Central memory CD4-positive, alpha-beta T cell (primary cell): ENCODE results near the gene PLB1.
"Not testable (repeated sequence)": the region's sequence is repeated elsewhere in the genome, so short reads cannot be mapped to it uniquely, and the experiment has no call there.

Source experiments
- DNase-seq: peaks from one replicate; pipeline ENCODE4 v3.0.0; 2022

The PLB1 gene

DNA sequence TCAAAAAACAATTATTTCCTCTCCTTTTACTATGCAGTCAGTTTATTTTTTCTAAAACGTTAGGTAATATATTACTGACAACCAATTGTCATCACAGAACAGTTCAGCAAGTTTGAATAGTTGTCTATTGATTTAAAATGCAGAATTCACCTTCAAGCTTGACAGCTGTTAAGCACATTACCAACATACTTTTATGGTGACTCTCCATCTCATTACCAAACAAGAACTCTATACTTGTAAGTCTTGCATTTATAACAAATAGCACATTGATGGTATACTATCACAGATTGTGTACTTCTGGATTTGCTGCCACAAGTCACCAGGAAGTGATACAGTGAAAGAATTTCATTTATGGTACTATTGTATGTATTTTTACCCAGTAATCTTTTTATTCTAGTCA lies 156.4 kb downstream of the PLB1 start:
- no peak for DNase-seq

DNA sequence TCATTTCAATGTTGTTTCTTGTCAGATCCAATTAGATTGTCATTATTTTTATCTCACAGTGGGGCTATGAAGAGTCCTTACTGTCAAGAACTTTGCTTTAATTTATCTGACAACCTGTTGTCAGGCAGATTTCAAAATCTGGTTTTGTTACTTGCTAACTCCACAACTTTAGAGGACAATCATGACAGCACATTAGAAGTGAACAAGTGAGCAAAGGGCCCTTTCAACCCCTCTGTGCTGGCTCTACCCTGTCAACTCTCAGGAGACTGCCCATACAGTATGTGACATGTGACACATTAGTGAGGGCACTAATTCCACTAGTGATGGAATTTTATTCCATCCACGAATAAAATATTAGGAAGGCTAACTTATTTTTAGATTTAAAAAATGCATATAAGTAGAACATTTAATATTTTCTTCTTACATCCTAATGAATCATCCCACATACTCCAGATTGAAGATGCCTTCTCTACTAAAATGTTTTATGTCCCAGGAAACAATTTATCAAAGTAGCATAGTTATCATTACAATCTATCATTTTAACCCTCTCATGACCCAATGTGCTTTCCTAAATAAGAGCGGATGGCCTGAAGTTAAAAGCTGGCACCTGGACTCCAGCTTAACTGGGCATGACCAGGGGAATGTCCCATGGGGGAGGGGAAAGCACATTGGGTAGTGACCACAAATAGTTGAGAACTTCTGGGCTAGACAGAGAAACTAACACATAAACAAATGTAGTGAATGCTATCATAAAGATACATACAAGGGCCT lies 158.2 kb downstream of the PLB1 start:
- no peak for DNase-seq

DNA sequence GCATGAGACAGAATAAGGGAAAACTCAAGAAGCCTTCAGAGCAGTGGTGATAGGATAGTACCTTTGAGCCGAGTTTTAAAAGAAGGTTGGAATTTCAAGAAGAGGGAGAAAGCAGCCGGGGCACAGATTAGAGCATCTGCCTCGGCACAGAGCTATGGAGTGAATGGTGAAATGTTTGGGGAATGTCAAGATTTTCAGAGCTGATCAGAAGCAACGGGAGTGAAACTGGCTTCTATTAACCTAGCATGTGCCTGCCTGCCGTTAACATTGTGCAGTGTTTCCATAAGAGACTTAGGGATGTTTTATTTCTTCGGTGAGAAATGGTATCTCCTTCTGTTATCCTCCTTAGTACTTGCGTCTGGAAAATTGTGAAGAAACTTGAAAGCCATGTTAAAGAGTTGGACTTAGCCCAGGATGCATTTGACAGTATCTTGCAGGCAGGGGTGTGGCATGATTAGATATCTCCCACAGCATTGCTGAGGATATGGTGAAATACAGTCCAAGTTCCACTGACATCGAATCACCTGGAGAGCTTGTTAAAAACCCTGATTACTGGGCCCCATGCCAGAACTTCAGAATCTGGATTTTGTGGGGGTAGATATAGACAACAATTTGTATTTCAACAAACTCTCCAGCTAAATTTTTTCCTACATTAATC lies 158.9 kb downstream of the PLB1 start:
- no peak for DNase-seq

DNA sequence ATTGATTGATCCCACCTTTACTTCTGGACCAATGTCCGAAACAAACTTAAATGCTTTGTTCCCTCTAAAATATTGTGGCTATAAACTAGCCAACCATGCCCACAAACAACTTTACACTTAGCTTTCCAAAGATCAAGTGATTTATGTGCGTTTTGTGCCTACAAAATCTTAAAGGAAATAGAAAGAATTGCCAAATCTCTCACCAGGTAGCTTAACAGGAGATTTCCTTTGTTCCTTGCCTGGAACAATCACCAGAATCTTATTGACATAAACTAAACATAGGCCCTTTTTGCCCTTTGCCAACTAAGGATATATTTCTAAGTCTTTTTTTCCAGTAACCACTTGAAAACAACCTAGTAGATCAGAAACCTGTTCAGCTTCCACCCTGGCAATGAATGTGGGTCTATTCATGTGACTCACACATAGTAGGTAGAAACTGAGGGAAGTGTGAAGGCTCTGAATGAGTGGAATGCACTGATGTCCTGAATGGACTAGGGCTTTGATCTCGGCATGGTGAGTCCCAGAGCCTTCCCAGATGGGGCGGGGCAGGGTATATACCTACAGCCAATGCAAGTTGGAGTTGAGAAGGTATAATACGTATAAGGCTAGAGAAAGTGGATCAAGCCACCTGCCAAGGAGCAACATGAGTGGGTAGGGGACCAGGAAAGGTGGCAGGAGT lies 161.2 kb downstream of the PLB1 start:
- no peak for DNase-seq

DNA sequence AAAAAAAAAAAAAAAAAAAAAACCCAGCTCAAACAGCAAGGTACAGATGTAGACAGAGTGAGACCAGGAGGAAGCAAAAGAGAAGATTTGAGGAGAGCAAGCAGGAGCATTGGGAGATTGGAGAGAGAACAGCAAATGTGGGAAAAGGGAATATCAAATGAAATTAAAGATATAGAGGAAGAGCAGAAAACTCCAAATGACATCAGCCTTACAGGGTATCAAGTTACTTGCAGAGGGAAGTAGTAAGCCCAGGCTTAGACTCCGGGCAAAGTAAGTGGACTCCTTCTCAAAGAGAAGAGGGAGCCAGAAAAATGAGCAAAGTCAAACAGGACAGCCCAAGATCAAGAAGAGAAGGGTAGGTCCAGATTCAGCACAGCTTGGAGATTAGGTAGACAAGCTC lies 162.5 kb downstream of the PLB1 start:
- no peak for DNase-seq

DNA sequence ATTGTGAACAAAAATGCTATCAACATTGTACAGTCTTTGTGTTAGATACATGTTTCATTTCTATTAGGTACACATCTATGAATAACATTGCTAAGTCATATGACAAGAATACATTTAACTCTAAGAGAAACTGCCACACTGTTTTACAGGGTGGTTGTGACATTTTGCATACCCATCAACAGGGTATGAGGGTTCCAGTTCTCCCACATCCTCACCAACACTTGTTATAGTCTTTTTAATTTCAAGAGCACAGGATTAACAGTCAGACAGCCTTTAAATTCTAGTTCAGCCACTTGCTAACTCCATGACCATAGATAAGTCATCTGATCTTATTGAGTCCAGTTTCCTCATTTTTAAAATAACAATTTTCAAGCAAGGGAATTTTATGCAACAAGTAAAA lies 163.3 kb downstream of the PLB1 start:
- DNase-seq: no peak

DNA sequence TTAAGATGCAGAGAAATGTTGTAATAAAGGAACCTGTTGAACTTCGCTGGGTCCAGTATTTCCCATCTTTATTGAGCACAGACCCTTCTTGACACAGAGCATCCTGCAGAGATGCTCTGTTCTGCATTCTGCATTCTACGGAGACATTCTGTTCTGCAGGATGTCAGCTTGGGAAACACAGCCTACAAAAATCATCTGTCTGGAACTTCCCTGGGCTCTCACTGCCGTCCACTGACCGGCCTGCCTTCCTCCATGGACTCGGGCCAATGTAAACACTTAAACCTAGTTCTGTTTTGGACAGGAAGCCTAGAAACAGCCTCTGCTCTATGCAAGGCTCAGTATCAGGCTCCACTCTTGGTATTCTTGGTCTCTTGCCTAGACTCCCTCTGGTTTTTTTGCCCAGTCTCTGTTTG lies 165.7 kb downstream of the PLB1 start:
- no peak for DNase-seq

DNA sequence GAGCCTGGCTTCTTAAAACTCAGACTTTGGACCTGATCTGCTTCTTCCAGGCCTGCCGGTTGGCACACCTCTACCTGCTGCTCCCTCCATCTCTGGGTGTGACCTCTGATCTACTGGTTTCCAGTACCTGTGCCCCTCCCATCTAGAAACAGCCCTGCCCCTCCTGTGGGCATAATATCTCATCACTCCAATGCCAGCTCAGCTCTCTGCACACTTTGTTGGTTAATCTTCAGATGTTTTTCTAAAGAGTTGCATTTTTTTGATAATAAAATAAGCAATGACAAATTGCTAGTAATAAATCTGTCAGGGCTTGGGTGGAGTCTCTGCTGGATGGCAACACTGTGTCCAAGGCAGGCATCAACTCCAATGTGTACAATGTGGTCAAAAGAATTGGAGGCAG lies 166.2 kb downstream of the PLB1 start:
- DNase-seq: no peak

DNA sequence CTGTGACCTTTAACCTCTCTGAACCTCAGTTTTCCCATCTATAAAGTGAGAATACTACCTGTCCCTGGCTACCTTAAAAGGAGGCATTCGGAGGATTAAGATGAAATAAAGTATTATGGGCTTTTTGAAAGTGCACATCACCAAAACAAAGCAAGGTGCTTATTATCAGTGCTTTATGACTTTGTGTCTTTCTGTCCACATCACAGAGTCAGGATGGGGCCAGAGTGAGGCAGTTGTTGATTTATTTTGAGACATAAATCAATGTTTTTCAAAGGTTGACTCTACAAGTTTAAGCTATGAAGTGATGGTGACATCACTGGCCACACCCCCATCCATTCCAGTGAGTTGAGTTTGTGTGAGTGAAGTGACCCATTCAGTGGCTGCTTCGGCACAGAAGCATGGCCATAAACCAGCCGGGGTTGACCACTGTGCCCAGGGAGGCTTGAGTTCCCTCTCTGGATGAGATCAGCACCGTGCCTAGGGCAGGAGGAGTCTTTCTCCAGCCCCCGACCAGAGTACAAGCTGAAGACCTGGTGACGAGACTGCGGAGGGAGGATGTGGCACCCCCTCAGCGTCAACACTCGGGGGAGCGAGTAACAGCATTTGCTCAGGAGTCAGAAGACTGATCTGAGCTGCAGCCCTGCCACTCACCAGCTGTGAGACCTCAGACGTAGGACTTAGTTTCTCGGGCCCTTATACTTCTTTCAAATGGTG lies 166.8 kb downstream of the PLB1 start:
- DNase-seq: no peak

DNA sequence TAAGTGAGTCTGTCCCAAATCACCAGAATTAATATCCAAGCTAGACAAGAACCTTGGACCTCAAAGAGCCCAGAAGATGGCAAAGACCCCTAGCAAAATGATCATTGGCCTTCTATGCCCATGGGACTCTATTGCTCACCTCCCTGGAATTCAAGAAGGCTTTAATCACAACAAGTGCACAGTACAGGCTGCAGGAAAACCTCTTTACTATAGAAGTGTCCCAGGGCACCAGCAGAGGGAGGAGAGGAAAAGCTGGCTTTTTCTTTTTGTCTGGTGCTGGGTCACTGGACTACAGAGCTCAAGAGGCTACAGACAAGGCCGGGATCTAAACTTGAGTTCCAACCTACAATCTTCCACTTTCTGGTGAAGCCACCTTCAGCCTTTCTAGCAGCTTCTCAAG lies 167.5 kb downstream of the PLB1 start:
- no peak for DNase-seq

DNA sequence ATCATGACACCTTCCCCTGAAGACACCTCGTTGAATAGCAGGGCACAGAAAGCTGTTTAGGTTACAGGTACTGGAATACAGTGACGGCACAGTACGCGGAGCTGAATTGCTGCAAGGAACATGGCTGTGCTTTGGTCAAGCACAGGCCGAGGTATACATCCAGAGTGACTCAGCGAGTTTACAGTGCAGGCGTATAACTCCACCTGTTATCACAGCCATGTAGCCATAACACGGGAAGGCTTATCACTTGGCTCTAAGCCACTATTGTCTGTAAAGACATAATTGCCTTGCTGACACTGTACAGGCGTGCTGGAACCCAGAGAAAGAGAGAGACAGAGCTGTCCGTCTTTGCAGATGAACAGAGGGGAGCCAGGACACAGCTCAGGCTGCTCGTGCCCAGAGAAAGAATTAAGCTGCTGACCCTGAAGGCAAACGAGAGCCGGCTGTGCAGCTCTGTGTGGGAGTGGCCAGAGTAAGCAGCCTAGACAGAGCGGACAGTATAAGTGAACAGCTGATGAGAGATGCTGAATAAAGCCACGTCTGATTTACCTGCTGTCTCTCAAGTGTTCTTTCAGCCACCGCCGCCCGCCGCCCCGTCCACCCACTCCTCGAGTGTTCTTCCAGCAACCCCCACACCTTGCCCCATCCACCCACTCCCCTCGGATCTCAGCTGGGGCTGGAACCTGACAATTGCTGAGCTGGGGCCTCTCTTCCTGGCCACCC lies 168.4 kb downstream of the PLB1 start:
- no peak for DNase-seq

DNA sequence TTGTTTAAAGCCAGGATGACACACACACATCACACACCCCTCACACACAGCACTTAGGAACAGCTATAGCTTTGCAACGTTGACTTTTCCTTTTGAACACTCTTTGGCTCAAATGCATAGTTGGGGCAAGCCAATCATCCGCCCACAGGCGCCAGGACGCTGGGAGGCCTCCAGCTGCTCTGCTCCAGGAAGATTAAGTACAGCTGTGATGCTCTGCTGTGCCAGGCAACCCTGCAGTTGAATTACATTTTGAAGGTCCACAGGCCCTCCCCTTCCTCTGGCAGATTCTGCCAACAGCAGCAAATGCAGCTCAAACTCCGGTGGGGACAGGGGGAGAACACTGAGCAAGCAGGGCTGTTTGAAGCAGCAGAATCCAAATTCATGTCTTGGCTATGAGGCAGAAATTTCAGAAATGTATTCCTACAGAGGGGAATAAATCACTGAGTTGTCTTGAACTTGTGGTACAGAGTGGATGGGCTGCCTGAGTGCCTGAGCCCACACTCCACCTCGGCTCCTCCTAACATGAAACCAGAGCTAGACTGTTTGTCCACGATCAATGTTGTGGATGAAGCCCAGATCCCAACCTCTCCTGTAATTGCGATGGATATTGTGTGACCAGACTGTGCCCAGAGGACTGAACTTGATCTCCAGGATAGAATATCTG lies 169.3 kb downstream of the PLB1 start:
- no peak for DNase-seq

DNA sequence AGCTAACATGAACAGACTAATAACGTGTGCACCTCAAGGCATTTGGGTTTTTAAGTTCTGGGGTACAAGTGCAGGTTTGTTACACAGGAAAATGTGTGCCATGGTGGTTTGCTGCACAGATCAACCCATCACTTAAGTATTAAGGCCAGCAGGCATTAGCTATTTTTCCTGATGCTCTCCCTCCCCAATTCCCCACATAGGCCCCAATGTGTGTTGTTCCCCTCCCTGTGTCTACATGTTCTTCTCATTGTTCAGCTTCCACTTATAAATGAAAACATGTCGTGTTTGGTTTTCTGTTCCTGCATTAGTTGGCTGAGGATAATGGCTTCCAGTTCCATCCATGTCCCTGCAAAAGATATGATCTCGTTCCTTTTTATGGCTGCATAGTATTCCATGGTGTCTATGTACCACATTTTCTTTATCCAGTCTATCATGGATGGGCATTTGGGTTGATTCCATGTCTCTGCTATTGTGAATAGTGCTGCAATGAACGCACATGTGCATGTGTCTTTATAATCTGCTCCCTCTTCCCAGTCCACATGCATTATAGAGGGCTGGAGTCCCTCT lies 170.0 kb downstream of the PLB1 start:
- not testable (repeated sequence) for DNase-seq

DNA sequence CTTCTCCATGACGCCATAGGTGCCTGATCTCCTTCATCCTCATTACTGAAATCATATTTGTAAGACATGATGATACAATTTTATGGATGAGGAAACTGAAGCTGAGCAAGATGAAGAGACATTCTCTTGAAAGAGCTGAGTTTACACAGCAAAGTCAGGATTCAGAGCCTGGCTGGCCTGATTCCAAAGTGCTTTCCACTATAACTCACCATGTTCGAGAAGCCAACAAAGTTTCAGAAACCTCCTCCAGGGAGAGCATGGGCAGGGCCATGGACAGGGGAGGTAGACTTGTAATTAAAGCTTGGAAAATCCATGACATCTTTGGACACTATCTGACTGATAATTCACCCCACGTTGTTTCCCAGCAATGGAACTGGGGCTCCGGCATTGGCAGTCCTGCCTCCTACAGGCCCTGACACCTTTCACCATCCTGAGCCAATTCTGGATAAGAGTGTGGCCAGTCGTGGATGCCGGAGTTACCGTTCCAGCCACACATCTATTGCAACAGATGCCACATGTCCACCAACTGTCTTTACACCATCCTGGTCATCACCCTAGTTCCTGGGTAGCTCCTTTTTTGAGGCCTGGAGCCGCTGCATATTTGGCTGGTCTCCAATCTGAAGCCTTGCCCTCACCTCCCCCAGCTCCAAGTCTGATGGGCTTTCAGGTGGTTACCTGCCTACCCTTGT lies 170.8 kb downstream of the PLB1 start:
- no peak for DNase-seq

DNA sequence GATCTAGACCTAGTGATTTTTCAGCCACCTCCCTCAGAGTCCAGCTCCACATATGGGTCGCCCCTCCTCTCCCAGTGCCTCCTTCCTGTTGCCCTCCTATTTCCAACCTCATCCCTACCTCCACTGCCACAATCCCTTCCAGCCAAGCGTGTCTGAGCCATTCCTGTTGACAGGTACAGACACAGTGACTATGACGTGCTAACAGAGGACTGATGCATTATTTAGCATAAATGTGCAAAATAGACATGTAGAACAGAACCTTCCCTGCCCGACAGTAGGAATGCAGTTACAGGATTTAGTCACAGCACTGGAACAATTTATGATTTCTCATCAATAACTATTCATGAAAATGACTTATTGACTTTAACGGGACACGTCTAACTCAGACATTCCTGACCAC lies 171.4 kb downstream of the PLB1 start:
- no peak for DNase-seq

DNA sequence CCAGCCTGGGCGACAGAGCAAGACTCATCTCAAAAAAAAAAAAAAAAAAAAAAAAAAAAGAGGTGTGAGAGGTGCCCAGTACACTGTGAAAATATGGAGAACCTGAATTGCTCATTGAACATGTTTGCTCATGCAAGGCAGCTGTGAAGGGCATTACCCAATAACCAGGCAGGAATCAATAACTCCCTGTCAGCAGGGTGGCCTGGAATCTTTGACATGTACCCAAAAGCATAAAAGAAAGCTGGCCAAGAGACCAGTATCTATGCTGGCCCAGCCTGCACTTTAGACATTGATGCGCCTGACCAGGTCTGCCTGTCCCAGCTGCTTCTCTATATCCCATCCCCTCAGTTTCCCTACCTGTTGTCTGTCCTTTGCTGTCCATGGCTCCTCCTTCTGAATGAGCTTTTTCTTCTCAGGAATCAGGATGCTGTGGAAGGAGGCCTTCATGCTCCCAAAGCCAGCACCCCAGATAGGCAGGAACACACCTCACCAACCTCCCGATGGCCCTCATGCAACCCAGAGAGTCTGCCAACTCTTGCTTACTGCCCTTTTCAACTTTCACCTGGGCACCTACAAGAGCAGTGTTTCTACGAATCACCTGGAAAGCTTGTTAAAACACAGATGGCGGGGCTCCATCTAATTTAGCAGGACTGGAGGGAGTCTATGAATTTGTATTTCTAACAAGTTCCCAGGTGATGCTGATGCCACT lies 172.4 kb downstream of the PLB1 start:
- no peak for DNase-seq

DNA sequence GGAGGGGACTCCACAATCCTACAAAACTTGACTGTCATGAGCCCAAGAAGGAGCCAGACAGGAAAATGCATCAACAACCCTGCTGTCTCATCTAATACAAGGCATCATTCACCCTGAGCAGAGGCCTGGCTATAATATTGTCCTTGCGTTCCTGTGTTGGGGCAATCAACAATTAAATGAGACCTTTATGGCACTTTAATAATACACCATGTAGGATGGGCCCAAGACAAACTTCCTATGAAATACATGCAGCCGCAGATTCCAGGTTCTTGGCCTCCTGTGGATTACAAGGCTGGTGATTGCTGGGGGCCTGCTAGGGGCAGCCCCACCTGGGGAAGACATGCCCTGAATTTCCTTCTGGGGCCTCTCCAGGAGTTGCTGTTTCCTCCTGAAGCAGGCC lies 173.0 kb downstream of the PLB1 start:
- no peak for DNase-seq

DNA sequence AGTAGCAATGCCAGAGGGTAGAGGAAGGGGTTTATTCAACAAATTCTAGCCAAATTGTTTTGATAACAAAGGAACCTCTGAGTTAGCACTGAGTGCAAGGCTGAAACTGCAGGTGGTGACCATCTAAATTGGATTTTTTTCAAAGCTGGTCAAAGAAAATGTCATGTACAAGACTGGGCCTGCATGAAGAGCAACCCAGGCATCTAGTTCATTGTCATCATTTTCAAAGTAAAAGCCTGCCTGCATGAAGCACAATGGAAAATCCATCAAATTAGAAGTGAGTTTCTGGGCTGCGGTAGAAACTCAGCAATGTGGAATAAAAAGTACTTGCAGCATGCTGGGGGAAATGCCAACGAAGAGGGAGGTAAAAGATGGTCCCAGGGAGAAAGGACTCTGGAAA lies 175.0 kb downstream of the PLB1 start:
- no peak for DNase-seq

DNA sequence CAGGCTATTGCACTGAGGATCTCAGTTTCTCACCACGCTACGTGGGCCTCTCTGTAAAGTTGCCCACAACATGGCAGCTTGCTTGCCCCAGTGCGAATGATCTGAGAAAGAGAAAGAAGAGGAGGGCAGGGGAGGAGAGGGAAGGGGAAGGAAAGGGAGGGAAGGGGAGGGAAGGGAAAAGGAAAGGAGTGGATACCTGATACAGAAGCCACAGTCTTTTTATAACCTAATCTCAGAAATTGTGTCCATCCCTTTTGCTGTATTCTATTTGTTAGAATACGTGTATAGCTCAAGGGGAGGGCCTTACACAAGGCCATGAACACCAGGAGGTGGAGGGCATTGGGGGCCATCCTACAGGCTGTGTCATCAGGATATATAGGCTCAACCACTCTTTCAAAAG lies 177.5 kb downstream of the PLB1 start:
- DNase-seq: no peak

DNA sequence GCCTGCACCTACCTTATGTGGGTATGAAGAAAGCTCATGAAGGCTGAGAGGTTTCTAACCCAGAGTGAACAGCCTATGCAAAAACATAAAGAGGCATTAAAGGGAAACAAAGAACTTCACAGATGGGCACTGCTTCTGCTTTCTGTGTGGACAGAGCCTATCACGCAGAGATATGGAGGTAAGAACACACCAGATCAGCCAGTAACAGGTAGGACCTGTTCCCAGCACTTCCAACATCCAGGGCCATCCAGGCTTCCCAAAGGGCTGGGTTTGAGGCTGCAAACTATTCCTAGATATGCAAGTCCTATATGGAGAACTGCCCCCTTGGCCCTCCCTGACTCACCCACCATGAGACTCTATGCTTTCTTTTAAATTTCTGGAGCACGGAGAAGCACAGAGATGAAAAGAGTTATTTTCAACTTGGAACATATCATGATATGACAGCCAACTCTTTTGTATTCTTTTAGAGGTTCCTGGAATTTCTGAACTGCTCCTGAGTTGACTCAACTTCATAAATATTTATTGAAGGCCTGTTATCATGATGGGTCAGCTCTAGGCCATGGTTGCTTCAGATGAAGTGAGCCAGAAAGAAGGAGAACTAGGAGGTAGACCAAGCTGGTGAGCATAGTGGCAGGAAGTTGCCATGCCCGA lies 178.3 kb downstream of the PLB1 start:
- no peak for DNase-seq
